22Rv1 (cell line): ENCODE measurements around the gene SPHKAP.

Experiments used
- ZFX ChIP-seq: fragments of 450-650 bp; IDR thresholded peaks from 2 replicates; pipeline ENCODE4 v1.6.1; 2017; ENCODE audit warnings: antibody characterized with exemption, borderline replicate concordance
- TF ChIP-seq, protein P1 (sequence below): fragments of 450-650 bp; IDR thresholded peaks from 2 replicates; pipeline ENCODE4 v1.5.1; 2017; ENCODE audit warnings: mild to moderate bottlenecking

- TF ChIP-seq, protein P1, sequence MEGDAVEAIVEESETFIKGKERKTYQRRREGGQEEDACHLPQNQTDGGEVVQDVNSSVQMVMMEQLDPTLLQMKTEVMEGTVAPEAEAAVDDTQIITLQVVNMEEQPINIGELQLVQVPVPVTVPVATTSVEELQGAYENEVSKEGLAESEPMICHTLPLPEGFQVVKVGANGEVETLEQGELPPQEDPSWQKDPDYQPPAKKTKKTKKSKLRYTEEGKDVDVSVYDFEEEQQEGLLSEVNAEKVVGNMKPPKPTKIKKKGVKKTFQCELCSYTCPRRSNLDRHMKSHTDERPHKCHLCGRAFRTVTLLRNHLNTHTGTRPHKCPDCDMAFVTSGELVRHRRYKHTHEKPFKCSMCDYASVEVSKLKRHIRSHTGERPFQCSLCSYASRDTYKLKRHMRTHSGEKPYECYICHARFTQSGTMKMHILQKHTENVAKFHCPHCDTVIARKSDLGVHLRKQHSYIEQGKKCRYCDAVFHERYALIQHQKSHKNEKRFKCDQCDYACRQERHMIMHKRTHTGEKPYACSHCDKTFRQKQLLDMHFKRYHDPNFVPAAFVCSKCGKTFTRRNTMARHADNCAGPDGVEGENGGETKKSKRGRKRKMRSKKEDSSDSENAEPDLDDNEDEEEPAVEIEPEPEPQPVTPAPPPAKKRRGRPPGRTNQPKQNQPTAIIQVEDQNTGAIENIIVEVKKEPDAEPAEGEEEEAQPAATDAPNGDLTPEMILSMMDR = no peak
- no peak for TF ChIP-seq ZFX
These were observed 78.1 kb downstream of the SPHKAP start for GRCh38 chr2:228103379-228103778.
